HUES6 (cell line): ENCODE results near the gene CNN3.

Experiments
- H3K27ac ChIP-seq: 2 replicates; pipeline ENCODE4 v1.7.0; 2013; ENCODE audit warnings: low read depth, mild to moderate bottlenecking, low read length, inconsistent platforms
- H3K27me3 ChIP-seq: 2 replicates; pipeline ENCODE4 v1.6.1; 2013; ENCODE audit warnings: low read length; ENCODE audit not compliant: control insufficient read depth, insufficient read depth
- H3K36me3 ChIP-seq: 2 replicates; pipeline ENCODE4 v1.6.1; 2013; ENCODE audit warnings: low read length; ENCODE audit not compliant: control insufficient read depth, insufficient read depth
- H3K4me1 ChIP-seq: 2 replicates; pipeline ENCODE4 v1.6.1; 2013; ENCODE audit warnings: low read length; ENCODE audit not compliant: control insufficient read depth, insufficient read depth
- H3K4me3 ChIP-seq: 2 replicates; pipeline ENCODE4 v1.5.1; 2013; ENCODE audit warnings: low read depth, low read length
- H3K9ac ChIP-seq: one replicate; pipeline ENCODE4 v1.6.1; 2013; ENCODE audit warnings: mild to moderate bottlenecking, low read length
- H3K9me3 ChIP-seq: 2 replicates; pipeline ENCODE4 v1.6.1; 2013; ENCODE audit warnings: low read depth, low read length; ENCODE audit not compliant: control insufficient read depth, insufficient read depth

The CNN3 gene

GRCh38 chr1:94886361-94886760, 40.5 kb downstream of the CNN3 start:
- H3K36me3 ChIP-seq = no peaks in the 10 kb centered on the region; the same call in 1 of the 2 replicates
- H3K4me1 ChIP-seq = peaks cover 37% of the 10 kb centered on the region
- H3K27ac ChIP-seq = no peak overlapping the region
- H3K9me3 ChIP-seq = no peaks in the 10 kb centered on the region
- H3K27me3 ChIP-seq = no peaks in the 10 kb centered on the region
- no peak overlapping the region for H3K4me3 ChIP-seq
- H3K9ac ChIP-seq = no peak overlapping the region

- H3K27ac ChIP-seq = no peak overlapping the region
- no peaks in the 10 kb centered on the region for H3K36me3 ChIP-seq
- H3K9ac ChIP-seq = no peak overlapping the region
- H3K4me1 ChIP-seq = peaks cover 37% of the 10 kb centered on the region
- no peaks in the 10 kb centered on the region for H3K9me3 ChIP-seq
- H3K27me3 ChIP-seq = no peaks in the 10 kb centered on the region
- no peak overlapping the region for H3K4me3 ChIP-seq
These were observed 42.4 kb downstream of the CNN3 start for GRCh38 chr1:94884507-94884906.

GRCh38 chr1:94884106-94884505, 42.8 kb downstream of the CNN3 start:
- H3K36me3 ChIP-seq = no peaks in the 10 kb centered on the region
- H3K4me1 ChIP-seq = peaks cover 37% of the 10 kb centered on the region
- H3K9me3 ChIP-seq = no peaks in the 10 kb centered on the region
- no peaks in the 10 kb centered on the region for H3K27me3 ChIP-seq
- H3K9ac ChIP-seq = no peak overlapping the region
- H3K4me3 ChIP-seq = no peak overlapping the region
- H3K27ac ChIP-seq = no peak overlapping the region

GRCh38 chr1:94883691-94884090, 43.2 kb downstream of the CNN3 start:
- Histone ChIP-seq H3K36me3 (no peaks in the 10 kb centered on the region), H3K9ac (no peak overlapping the region), H3K27ac (no peak overlapping the region), H3K4me3 (no peak overlapping the region), H3K9me3 (no peaks in the 10 kb centered on the region), H3K4me1 (peaks cover 34% of the 10 kb centered on the region), H3K27me3 (no peaks in the 10 kb centered on the region)

DNA sequence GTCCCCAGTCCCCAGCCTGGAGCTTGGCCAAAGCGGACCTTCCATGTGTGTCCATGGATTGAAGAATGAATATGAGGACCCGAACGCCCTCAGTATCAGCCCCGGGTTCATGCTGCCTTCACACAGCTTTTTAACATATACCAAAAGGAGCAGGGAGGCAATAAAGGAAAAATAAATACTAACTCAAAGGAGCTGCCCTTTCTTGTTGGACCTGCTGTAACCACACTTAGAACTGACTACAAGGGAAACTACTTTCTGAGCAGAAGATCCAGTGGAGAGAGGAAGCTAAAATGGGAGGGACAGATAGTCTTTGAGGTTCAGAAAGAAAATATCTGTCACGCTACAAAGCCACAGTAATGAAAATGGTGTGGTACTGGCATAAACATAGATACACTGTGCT, 48.6 kb downstream of the CNN3 start:
- no peak overlapping the region for H3K27ac ChIP-seq
- H3K4me1 ChIP-seq = peaks cover under 1% of the 10 kb centered on the region; the same call in 1 of the 2 replicates
- H3K36me3 ChIP-seq = no peaks in the 10 kb centered on the region
- H3K9ac ChIP-seq = no peak overlapping the region
- no peaks in the 10 kb centered on the region for H3K27me3 ChIP-seq
- H3K9me3 ChIP-seq = no peaks in the 10 kb centered on the region
- no peak overlapping the region for H3K4me3 ChIP-seq

DNA sequence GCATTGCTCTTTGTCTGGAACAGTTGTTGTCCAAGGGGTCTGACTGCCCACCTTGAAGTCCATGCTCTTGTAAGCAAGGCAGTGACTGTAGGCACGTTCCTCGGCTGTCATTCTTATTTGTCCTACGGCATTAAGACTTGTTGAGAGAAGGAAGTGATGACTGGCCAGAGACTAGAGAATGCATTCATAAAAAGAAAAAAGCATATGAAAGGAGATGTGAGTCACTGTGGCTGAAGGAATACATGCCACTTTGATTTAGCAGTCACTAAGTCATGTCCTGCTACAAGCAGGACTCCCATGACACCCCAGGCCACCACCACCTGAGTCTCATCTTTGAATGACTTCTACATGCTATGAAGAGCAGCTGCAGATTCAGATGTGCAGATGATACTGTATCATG, 50.5 kb downstream of the CNN3 start:
- no peak overlapping the region for H3K9ac ChIP-seq
- no peaks in the 10 kb centered on the region for H3K27me3 ChIP-seq
- H3K27ac ChIP-seq = no peak overlapping the region

GRCh38 chr1:94875794-94876193, 51.1 kb downstream of the CNN3 start:
- Histone ChIP-seq H3K36me3 (no peaks in the 10 kb centered on the region), H3K4me3 (no peak overlapping the region), H3K4me1 (peaks cover 3% of the 10 kb centered on the region; the same call in 1 of the 2 replicates), H3K27me3 (no peaks in the 10 kb centered on the region), H3K9me3 (no peaks in the 10 kb centered on the region), H3K27ac (no peak overlapping the region), H3K9ac (no peak overlapping the region)

More for the DNA sequence above, 50.5 kb downstream of the CNN3 start:
- H3K4me3 ChIP-seq = no peak overlapping the region
- no peaks in the 10 kb centered on the region for H3K4me1 ChIP-seq
- no peaks in the 10 kb centered on the region for H3K36me3 ChIP-seq
- no peaks in the 10 kb centered on the region for H3K9me3 ChIP-seq

GRCh38 chr1:94874423-94874822, 52.5 kb downstream of the CNN3 start:
- no peaks in the 10 kb centered on the region for H3K36me3 ChIP-seq

GRCh38 chr1:94873520-94874351, 53.2 kb downstream of the CNN3 start:
- no peak overlapping the region for H3K27ac ChIP-seq
- H3K36me3 ChIP-seq = no peaks in the 10 kb centered on the region
- H3K9ac ChIP-seq = no peak overlapping the region
- no peaks in the 10 kb centered on the region for H3K27me3 ChIP-seq
- H3K9me3 ChIP-seq = no peaks in the 10 kb centered on the region
- H3K4me1 ChIP-seq = peaks cover 9% of the 10 kb centered on the region
- H3K4me3 ChIP-seq = no peak overlapping the region

More at GRCh38 chr1:94874423-94874822, 52.5 kb downstream of the CNN3 start:
- Histone ChIP-seq H3K4me1 (peaks cover 3% of the 10 kb centered on the region; the same call in 1 of the 2 replicates), H3K9me3 (no peaks in the 10 kb centered on the region), H3K27ac (no peak overlapping the region), H3K4me3 (no peak overlapping the region), H3K27me3 (no peaks in the 10 kb centered on the region), H3K9ac (no peak overlapping the region)

GRCh38 chr1:94872771-94873495, 54.0 kb downstream of the CNN3 start:
- no peaks in the 10 kb centered on the region for H3K27me3 ChIP-seq
- H3K4me1 ChIP-seq = peaks cover 10% of the 10 kb centered on the region
- H3K27ac ChIP-seq = no peak overlapping the region
- no peaks in the 10 kb centered on the region for H3K36me3 ChIP-seq
- H3K9me3 ChIP-seq = no peaks in the 10 kb centered on the region
- H3K4me3 ChIP-seq = no peak overlapping the region
- no peak overlapping the region for H3K9ac ChIP-seq

GRCh38 chr1:94871031-94871430, 55.9 kb downstream of the CNN3 start:
- Histone ChIP-seq H3K27me3 (no peaks in the 10 kb centered on the region), H3K9me3 (no peaks in the 10 kb centered on the region), H3K4me1 (peaks cover 17% of the 10 kb centered on the region), H3K27ac (no peak overlapping the region), H3K36me3 (no peaks in the 10 kb centered on the region), H3K4me3 (no peak overlapping the region), H3K9ac (no peak overlapping the region)
